Hematopoietic multipotent progenitor cell treated with erythropoietin and hydrocortisone succinate and interleukin-3 and kit ligand, for 8 days (in vitro differentiated cells): ENCODE data around the gene C6orf89.

Experiments
- DNase-seq: peaks from one replicate; pipeline ENCODE4 v3.0.0-alpha.2; 2015

Gene C6orf89, protein sequence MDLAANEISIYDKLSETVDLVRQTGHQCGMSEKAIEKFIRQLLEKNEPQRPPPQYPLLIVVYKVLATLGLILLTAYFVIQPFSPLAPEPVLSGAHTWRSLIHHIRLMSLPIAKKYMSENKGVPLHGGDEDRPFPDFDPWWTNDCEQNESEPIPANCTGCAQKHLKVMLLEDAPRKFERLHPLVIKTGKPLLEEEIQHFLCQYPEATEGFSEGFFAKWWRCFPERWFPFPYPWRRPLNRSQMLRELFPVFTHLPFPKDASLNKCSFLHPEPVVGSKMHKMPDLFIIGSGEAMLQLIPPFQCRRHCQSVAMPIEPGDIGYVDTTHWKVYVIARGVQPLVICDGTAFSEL

DNA sequence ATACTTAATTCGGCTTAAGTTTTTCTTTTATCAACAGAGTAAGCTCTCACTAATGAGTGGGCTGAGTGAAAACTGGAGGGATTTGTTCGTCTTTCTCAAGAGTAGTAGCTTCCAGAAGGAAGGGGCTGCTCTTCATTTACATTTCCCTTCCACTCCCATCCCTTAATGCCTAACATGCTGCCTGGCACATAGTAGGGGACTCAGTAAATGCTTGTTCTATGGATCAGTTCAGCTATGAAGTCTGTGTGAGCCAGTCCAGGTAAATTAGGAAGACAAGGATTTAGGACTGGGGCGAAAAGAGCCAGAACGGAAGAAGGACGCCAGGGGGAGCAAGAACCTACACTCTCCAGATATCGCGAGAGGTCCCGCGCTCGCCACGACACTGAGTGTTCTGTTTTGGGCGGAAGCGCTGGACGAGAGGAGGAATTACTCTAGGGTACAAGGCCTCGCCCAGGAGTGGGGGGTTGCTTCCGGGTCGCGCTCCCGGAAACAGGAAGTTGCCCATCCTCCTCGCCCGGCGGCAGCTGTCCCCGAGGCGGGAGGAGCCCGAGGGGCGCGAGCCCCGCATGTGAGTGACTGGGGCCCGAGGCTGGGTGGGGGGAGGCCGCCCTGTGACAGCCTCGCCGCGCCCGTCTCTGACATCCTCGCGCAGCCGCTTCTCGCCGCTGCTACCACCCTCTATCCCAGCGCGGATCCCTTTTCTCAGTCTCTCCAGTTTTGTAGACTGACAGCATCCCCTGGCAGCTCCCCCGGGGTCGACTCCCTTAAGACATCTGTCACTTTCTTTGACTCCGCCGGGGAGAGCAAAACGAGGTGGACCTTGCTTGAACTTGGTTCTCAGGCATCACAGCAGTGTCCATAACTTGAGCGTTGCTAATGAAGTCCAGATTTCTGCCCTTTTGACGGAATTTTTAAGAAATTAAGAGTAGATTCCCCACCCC lies at the start of gene C6orf89:
TSS of gene C6orf89 (plus strand) at position 492 of the 941 bp plus-strand sequence. CDS start 13,493 bp downstream, outside the sequence.
- DNase-seq: peak; percentile 99

DNA sequence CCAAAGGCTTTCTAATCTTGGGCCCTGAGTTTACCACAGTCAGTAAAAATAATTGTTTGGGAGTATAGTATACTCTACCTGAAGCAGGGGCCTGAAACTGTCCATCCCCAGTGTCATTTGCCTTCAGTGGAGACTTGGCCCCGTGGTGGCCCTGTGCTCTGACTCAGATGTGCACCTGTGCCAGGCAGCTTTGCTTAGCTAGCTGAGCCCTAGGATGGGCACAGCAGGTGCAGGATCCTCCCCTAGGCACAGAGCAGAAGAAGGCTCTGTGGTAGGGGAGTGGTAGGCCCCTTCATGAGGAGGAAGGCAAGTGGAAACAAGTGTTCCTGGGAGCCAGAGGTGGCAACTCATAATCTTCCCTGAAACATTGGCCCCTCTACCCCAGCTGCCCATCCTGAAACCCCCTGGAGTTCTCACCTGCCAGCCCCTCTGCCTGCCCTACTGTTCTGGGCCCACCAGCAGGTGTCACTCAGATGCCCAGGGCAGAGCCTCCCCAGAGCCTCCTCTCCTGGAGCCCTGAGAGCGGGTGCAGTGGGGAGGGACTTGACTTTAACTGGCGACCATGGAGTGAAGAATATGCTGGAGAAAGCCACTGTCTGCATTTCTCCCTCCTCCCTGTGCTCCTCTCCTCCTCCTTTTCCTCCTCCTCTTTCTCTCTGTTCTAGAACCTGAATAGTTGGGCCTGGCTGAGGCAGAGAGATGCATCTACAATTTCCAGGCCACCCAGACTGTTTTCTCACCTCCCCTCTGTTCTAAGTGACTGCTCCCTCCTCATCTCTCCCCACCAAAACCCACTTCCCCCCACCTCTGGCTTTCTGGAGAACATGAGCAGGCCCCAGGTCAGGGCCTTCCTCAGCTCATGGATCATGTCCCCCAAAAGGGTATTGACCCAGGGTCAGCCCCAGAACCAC lies 49.4 kb upstream of the C6orf89 start:
- no peak for DNase-seq

DNA sequence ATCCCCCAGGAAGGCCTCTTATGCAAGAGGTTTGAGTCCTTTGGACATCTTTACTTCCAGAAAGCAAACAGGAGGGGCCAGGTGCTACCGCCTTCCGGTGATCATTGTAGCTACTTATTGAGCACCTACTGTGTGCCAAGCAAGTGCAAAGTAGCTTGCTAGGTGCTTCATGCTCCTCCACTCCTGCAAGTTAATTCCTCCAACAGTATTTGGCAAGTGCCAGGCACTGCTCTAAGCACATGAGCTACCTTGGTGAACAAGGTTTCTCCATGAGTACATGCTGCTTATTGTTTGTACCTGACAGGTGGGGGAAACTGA lies 48.8 kb upstream of the C6orf89 start:
- no peak for DNase-seq

DNA sequence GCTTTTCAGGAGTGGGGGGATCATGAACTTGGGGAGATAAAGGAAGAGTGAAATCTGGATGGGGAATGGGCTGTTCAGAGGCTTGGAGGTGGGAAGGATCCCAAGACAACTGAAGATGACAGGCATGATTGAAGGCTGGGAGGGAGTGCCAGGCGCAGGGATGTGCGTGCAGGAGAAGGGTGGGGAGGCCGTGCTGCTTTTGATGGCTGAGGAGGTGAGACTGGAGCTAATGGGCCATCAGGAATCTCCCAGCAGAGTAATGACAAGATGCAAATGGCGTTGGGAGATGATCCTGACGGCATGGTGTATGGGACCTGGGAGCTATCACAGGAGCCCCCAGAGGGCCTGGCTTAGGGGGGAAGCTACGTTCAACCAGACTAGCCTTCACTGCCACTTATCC lies 48.1 kb upstream of the C6orf89 start:
- DNase-seq: no peak

DNA sequence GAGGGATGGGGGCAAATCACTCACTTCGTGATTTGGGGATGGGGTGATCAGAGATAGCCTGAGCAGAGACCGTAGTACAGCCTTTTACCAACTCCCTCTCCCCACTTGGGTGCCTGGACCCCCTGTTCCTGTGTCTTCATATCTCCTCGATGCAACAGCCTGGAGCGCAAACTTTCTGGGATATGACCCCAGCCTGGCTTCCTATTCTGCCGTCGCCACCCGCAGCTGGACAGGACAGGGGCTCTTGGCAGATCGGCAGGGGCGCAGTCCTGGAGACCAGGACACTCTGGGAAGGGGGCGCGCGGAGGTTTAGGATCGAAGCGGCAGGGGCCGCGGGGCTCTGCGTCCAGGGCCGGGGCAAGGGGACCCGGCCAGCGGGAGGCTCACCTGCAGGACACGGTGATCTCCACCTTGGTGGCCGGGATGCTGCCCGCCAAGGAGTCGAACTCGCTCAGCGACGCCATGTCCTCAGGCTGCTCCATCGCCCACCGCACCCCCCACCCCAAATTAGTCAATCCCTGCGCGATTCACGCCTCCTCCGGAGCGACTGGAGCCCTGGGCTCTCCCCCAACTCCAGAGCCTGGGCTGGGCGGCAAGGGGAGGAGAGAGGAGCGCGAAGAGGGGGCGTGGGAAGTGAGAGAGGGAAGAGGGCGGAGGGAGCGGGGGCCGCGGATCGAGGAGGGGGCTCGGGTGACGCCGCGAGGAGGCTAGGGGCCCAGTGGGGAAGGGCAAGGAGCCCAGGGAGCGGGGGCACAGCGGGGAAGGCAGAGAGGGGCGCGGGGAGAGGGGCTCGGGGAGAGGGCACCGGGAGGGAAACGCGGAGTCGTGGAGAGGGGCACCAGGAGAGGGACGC lies 46.6 kb upstream of the C6orf89 start, which contains the start of gene CPNE5:
TSS of gene CPNE5 (minus strand) at position 549 of the 853 bp plus-strand sequence. CDS start at position 482, 67 bp downstream.
- DNase-seq: no peak

DNA sequence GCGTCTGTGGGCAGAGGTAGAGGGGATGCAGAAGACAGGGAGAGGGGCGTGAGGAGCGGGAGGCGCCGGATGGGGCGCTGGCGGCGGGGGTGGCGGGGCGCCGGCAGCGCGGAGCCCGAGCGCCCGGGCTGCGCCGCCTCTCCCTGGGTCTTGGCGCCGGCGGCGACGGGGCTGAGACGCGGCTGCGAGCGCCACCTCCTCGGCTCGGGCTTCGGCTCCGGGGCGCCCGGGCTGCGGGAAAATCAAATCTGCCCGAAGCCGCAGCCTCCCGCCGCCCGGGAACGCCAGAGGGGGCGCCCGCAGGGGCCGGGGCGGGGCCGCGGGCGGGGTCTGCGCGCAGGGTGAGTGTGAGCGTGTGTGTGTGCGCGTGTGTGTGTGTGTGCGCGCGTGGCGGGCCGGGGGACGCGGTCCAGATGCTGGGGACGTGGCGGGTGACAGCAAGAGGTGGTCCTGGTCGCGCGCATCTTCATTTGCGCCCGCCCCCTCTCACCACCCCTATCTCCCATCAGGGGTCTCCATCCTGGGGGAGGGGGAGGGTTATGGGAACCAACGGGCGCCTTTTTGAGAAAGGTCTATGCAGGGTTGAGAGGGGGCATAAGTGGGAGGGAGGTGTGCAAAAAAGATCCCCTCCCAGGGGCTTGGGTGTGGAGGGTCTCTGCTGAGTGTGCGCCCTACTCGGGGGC lies 45.9 kb upstream of the C6orf89 start:
- DNase-seq: no peak

DNA sequence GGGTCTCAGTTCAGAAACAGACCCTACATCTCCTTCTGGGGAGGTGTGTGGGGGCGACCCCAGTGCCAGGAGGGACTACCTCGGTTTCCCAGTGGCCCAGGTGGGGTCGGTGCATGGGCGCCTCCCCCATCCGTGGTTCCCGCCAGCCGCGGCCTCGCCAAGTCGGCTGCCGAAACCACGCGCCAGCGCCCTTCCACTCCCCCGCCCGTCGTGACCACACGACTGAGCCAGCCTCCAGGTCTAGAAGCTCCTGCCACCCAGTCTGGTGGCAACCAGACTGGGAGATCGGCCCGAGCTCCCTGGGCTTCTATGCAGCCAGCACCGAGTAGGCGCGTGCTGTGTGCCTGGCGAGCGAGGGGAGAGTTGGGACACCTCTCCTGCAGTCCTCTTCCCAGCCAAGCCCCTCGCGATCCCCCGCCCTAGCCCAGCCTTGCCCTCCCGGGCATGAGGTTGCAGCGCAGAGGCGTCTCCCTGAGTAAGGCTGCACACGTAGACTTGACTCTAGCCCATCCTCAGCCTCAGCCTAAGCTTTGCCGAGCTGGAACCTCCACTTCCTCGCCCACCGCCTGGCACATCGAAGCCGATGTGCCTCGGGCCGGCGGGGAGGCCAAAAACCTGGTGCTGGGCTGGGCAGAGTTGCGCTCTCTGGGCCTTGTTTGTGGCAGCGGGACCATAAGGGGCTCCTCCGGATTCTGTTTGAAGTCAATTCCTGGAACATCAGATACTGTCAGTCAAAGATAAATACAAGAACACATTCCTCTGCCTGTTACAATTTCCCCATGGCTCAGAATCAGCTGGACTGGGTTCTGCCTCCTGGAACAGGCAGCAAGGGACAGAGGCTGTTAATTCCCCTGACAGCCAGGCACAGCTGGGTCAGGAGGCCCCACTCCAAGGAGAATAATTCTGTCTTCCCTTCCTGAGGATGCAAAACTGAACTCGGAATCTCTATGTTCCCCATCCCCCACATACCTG lies 45.0 kb upstream of the C6orf89 start:
- DNase-seq: peak; percentile 42

DNA sequence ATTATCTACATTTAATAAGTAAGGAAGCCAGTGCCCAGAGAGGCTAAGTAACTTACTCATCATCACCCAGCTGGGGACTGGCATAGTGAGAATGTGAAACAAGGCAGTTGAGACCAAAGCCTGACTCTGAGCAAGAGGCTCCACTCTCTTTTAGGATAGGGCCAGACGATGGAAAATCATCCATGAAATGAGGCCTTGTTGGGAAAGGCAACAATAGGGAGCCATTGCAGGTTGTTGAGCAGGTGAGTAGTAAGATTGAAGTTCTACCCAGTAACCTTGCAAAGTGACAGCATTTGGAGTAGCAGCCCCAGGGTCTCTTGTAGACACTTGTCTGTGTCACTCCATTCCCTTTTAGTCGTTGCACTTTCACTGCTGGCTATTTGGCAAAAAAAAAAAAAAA lies 44.0 kb upstream of the C6orf89 start:
- no peak for DNase-seq

DNA sequence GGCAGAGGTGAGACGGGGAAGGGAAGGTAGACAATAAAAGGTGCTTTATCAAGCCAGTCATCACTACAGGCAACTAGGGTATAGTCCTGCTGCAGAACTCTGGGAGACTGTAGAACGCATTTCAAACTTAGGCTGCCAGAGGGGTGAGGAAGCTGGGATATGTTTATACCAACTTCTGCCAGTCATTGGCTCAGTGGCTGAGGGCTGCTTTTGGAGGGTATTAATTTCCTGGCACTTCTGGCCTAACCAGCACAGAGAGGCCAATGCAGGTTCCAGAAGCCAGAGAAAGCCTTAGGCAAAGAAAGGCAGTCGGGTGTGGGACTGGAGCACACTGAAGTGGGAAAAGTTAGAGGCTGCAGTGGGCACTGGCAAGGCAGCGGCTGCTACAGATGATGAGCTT lies 42.6 kb upstream of the C6orf89 start:
- no peak for DNase-seq

DNA sequence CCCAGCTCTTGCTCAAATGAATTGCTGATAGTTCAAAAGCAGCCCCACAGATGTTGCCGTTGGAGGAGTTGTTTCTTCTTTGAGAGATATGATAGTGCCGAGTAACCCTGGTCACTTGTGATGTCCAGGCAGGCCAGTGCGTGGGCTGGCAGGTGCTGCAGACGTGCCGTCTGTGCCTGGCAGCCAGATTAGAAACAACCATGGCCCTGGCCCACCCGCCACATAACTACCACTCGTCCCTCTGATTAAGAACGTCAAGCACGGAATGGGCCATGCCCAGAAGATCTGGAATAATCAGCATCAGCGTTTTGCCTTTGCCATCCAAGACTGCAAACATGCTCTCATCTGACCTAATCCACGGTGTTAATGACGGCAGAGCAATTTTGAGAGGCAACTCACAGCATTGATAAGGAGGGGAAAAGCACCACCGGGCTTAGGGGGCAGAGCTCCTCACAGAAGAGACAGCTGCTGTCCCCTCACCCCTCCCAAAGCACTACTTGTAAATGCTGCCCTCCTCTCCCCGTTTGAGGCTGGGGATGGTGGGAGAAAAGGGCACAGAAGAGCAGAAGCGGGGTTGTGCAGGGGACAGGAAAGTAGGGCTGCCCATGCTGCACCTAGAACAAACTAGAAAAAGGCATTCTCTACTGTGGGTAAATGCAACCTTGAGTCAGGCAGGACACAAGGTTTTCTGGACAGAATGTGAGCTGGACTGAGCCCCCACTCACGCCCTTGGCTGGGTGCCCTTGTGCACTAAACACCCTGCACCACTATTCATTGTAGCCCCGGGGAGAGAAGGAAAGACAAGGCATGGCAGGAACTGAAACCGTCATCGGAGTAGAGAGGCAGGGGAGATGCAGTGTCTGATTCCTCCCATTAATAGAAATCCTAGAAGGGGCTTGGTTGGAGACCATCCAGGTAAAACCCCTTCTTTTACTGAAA lies 41.3 kb upstream of the C6orf89 start:
- no peak for DNase-seq

DNA sequence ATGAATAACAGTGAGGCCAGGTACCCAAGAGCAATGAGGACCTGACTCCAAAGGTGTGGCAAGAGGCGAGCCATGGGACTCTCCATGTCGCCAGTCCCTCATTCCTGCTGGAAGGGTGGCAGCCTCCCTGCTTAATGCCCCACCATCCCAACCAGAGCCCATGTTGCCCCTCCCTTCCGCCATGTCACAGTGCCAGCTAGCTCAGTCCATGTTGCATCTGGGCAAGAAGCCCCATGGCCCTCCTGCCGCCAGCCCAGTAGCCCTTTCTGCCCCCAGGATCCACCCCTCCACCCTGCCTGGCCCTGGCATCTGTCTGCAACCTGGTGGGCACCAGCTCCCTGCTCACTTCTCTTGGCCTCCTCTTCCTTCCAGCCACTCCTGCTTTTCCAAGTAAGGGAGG lies 40.5 kb upstream of the C6orf89 start:
- no peak for DNase-seq

DNA sequence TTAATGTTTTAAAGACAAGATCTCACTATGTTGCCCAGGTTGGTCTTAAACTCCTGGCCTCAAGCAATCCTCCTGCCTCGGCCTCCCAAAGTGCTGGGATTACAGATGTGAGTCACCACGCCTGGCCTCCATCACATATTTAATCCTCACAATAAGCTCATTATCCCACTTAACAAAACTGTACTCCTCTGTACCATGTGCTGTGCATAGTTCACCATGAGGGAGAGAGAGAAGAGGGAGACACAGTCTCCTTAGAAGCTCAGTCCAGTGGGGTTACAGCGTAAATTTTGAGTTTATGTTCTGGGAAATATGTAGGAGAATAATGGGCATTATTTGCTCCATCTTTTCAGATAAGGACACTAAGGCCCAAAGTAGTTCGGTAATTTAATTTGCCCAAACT lies 38.6 kb upstream of the C6orf89 start:
- DNase-seq: no peak

DNA sequence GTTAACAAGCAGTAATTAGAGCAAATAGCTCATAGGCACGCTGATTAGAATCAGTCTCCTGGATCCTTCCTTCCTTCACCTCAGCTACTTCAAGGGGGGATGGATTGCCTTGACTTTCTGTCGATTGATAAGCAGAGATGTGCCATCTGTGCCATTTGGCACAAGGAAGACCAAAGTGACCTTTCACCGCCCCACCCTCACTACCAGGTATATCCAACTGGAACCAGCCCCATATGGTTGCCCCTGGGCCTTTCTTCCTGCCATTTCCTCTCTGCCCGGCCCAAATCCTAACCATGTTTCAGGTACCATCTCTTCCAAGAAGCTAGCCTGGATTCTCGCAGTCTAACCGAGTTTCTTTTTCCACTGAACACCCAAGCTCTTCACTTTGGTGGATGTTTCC lies 37.8 kb upstream of the C6orf89 start:
- DNase-seq: no peak

DNA sequence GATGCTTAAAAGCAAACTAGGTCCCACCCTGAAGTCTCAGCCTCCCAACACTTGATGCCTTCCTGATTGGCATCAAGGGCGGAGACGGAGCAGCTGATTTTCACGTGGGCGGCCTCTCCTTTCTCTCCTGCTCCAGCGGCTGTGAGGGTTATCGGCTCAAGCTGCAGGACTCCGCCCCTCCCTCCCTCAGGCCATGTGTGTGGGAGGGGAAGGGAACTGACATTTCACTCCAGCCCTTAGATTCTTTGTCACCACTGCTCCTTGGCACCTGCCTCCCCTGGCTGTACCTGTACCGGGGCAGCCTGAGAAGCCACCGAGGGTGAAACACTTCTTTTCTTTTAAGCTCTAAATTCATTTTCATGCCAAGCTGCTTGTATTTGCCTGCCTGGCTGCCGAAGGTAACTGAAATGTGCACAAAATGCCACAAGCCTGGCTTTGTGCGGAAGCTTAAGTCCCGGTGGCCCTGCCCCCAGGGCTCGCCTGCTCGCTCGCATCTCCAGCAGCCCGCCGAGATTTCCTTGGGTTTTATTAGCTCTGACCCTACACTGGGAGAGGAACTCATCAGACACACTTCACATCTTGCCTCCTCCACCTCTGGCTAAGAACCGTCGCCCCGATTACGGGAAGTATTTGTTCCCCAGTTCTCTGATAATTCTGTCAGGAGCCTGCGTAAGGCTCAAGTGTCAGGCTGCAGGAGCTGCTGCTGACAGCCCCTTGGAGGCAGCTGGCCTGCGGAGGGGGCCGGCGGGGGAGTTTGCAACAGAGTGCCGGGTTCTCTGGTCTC lies 36.9 kb upstream of the C6orf89 start:
- peak; percentile 95 for DNase-seq

DNA sequence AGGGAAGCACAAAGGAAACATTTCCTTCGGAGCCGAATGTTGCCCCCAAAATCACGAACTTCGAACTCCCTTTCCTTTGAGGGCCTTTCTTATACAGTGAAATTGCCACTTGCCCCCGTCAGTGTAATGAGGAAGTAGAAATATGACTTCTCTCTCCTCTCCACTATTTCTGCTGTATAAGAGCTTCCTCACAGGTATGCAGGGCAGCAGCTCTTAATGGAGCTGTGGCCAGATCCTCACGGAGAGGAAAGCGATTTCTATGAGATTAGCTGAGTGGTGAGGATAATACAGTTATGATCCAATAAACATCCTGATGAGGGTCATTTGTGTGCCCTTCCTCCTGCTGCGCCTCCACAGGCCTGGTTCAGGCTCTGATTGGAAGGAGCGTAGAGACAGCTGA lies 35.7 kb upstream of the C6orf89 start:
- DNase-seq: no peak

DNA sequence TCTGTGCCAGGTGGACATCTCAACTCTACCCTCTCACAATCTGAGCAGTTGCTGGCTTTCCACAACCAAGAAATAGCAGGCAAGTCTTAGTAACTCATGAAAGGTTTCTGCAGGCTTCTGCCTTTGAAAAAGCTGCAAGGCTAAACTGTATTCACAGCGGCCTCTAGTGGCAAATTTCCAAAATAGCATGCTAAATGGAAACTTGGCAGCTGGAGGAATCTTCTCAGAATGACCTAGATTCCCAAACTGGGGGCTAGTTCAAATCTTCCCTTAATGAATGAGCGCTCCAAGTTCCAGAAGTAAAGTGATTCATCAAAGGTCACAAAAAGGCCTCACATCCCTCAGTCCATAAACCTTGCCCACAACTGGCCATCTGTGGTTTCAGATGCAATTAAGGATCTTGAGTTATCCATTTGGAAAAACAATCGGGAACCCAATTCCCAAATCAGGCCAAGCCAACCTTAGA lies 34.6 kb upstream of the C6orf89 start:
- DNase-seq: peak; percentile 82

DNA sequence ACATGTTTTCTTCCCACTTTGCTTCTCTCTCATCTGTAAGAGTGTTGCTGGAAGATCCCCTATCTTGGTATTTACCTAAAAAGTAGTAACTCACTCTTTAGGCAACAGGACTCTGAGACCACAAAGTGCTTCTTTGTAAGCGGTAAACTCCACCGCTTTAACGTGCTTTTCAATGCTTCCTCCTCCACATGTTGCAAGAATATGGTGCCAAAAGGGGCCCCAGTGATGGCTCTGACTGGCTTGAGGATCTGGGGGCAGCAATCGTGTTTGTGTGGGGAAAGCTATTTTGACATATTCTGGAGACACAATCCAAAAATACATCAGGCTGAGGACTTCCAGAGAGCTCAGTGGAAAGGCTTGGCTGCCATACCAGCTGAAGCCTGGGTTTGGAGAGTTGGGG lies 34.1 kb upstream of the C6orf89 start:
- DNase-seq: no peak
